Caco-2 (cell line): ENCODE measurements around the gene A1BG. TPM values are rescaled to one million over a fixed set of nuclear protein-coding genes. Genes with fewer than 3 reads are reported as not detected.

Source experiments
- BruUV-seq: library from RNA; stranded (reverse); fragments of 400-500 nt; replicated peaks from 2 replicates; lab custom pipeline; 2021; lab: Mats Ljungman, UMichigan
- CTCF ChIA-PET: fragments of 300-600 bp; sonication (Branson Sonifier 250); formaldehyde crosslinking; loops from one replicate; lab custom pipeline; 2022; ENCODE audit warnings: antibody characterized with exemption; lab: Charles Lee
- POLR2A ChIA-PET: fragments of 300-600 bp; sonication (Branson Sonifier 250); formaldehyde crosslinking; loops from one replicate; lab custom pipeline; 2022; ENCODE audit warnings: antibody characterized with exemption; lab: Charles Lee
- DNase-seq, 2 experiments: peaks; one replicate each; pipeline versions ENCODE4 v3.0.0 to v3.0.0-alpha.2; 2020 to 2022
- H3K27me3 ChIP-seq: replicated peaks from 2 replicates; pipeline ENCODE4 v1.6.0; 2011; ENCODE audit warnings: low read length; ENCODE audit not compliant: control insufficient read depth, insufficient read depth
- H3K36me3 ChIP-seq: 2 replicates; pipeline ENCODE4 v1.5.1; 2011; ENCODE audit warnings: low read length; ENCODE audit not compliant: control insufficient read depth, insufficient read depth
- H3K4me1 ChIP-seq: fragments of 250-450 bp; sonication (Bioruptor Pico); 2 replicates; pipeline ENCODE4 v1.5.1; 2020; ENCODE audit warnings: mild to moderate bottlenecking
- H3K4me3 ChIP-seq: 2 replicates; pipeline ENCODE4 v1.5.1; 2011; ENCODE audit warnings: low read depth, mild to moderate bottlenecking, control low read depth, low read length
- H3K9me3 ChIP-seq: fragments of 250-450 bp; sonication (Bioruptor Pico); 2 replicates; pipeline ENCODE4 v1.5.1; 2020; ENCODE audit warnings: mild to moderate bottlenecking, moderate library complexity
- H3K27ac Mint-ChIP-seq: one replicate; pipeline ENCODE4 v1.8.0; 2022; ENCODE audit warnings: mixed read lengths; ENCODE audit not compliant: unreplicated experiment
- H3K27me3 Mint-ChIP-seq: one replicate; pipeline ENCODE4 v1.8.0; 2022; ENCODE audit warnings: mixed read lengths; ENCODE audit not compliant: insufficient read depth, unreplicated experiment
- H3K36me3 Mint-ChIP-seq: one replicate; pipeline ENCODE4 v1.8.0; 2022; ENCODE audit warnings: mild to moderate bottlenecking, mixed read lengths; ENCODE audit not compliant: insufficient read depth, unreplicated experiment
- H3K4me1 Mint-ChIP-seq: one replicate; pipeline ENCODE4 v1.8.0; 2022; ENCODE audit warnings: low read depth, mixed read lengths; ENCODE audit not compliant: unreplicated experiment
- H3K4me3 Mint-ChIP-seq: one replicate; pipeline ENCODE4 v1.8.0; 2022; ENCODE audit warnings: mild to moderate bottlenecking, moderate library complexity, mixed read lengths; ENCODE audit not compliant: unreplicated experiment
- H3K9me3 Mint-ChIP-seq: one replicate; pipeline ENCODE4 v1.8.0; 2022; ENCODE audit warnings: mixed read lengths; ENCODE audit not compliant: unreplicated experiment
- intact Hi-C: fragments of 100-400 bp; cut with micrococcal nuclease; formaldehyde crosslinking; loops from one replicate; pipeline ENCODE4 v1.10.0; 2022; ENCODE audit not compliant: unreplicated experiment
- total RNA-seq: library from RNA; stranded (reverse); gene quantifications from 2 replicates; pipeline ENCODE4 v1.2.3, GENCODE V29; 2022
- TF ChIP-seq, protein P1 (sequence below), 2 experiments: fragments of 200-600 bp in 1 of 2; IDR thresholded peaks; 1 replicate in 1 of 2; 2 replicates in 1 of 2; pipeline versions ENCODE4 v1.5.1 to v1.8.0; 2011 to 2022; ENCODE audit warnings: antibody characterized with exemption in 1 of 2, control low read depth in 1 of 2, inconsistent platforms in 1 of 2, low read depth in 1 of 2, low read length in 1 of 2, mild to moderate bottlenecking in 1 of 2, moderate library complexity in 1 of 2; ENCODE audit not compliant: insufficient read depth in 1 of 2, severe bottlenecking in 1 of 2, unreplicated experiment in 1 of 2

A1BG gene
- total RNA-seq, 1 experiment from 2014 or later = 2.8 TPM

DNA sequence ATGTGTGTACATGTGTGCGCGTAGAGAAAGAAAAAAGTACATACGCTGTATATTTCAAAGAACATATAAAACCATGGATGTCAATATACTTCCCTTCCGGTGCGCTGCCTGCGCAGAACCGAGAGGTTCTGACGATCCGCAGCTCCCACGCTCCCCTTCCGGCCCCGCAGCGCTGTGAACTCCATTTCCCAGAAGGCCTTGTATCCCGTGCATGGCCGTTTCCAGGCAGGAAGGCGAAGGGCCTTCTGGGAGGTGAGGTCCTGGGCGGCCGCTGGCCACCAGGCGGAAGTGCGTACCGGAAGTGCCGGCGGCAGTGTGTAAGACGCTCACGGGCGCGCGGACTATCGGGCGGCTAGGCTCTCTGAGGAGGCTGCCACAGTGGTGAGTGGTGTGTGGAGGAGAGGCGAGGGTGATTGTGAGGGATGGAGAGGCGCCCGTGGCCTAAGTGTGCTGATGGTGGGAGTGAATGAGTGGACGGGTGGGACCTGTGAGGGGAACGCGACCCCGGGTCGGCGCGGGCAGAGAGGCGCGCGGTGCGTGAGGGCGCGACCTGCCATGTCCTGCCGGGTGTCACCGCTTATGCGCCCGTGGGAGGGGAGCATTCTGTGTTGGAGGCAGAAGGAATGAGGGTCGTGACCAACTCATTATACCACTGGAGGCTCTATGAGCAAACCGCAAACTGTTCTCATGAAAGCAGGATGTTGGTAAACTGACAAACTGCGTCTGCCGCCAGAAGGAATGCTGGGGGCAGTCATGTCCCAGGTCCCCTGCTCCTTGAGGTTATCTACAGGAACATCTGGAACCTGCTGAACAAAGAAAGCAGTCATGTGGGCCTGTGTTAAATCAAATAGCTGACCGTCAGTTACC is 48.0 kb downstream of the A1BG start, which contains the start of gene ERVK3-1:
TSS of gene ERVK3-1 (plus strand) at position 313 of the 867 bp plus-strand sequence. CDS start 6,792 bp downstream, outside the sequence.
- H3K9me3 ChIP-seq = 0 out of 2 replicates have a peak, but pooled peaks cover 3% of the 10 kb centered on the region

DNA sequence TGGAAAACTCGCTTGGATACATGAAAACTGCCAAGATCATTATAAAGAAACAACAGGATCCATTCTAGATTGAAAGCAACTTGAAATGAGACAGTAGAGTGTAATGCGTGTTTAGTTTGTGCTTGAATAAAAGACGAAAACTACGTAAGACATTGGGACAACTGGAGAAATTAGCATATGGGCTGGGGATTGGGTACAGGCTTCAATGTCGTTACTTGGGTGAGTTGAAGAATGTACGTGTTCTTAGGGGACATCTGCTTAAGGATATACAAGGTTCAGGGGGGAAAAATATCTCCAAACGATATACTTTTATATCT is 48.6 kb downstream of the A1BG start:
- CTCF ChIA-PET = no interaction called here
- Histone ChIP-seq H3K9me3 (0 out of 2 replicates have a peak, but pooled peaks cover 3% of the 10 kb centered on the region), H3K27me3 (no peaks in the 10 kb centered on the region), H3K4me3 (peak overlapping the region; percentile 68), H3K4me1 (peaks cover 11% of the 10 kb centered on the region), H3K36me3 (peaks cover 10% of the 10 kb centered on the region)
- Mint-ChIP-seq H3K9me3 (peaks cover 2% of the 10 kb centered on the region), H3K27ac (peak overlapping the region; percentile 97), H3K4me1 (peaks cover 8% of the 10 kb centered on the region), H3K36me3 (peaks cover 66% of the 10 kb centered on the region), H3K27me3 (no peaks in the 10 kb centered on the region), H3K4me3 (peak overlapping the region; percentile 93)
- BruUV-seq = no TSS peak
- POLR2A ChIA-PET = interaction anchor here (0.5 to 1.8 kb wide), 3 partner anchors 26 to 81 kb away, joined by 3 to 8 read pairs (median 3); partner anchors contain the start of genes ZNF497 and ZNF8
- intact Hi-C loops = loop anchor here (1.0 to 10.0 kb wide), 4 partner anchors 22 to 80 kb away; partner anchors contain the start of genes ZNF544, ZNF8, ZNF837 and ZSCAN22
- no peak for DNase-seq
- TF ChIP-seq, protein P1, sequence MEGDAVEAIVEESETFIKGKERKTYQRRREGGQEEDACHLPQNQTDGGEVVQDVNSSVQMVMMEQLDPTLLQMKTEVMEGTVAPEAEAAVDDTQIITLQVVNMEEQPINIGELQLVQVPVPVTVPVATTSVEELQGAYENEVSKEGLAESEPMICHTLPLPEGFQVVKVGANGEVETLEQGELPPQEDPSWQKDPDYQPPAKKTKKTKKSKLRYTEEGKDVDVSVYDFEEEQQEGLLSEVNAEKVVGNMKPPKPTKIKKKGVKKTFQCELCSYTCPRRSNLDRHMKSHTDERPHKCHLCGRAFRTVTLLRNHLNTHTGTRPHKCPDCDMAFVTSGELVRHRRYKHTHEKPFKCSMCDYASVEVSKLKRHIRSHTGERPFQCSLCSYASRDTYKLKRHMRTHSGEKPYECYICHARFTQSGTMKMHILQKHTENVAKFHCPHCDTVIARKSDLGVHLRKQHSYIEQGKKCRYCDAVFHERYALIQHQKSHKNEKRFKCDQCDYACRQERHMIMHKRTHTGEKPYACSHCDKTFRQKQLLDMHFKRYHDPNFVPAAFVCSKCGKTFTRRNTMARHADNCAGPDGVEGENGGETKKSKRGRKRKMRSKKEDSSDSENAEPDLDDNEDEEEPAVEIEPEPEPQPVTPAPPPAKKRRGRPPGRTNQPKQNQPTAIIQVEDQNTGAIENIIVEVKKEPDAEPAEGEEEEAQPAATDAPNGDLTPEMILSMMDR (IDR thresholded peaks at IDR 0.05; ENCODE audit: insufficient read depth in 1 of 2, low read depth in 1 of 2, low read length in 1 of 2, severe bottlenecking in 1 of 2, unreplicated experiment in 1 of 2) = no peak

More for the DNA sequence above, 48.0 kb downstream of the A1BG start, which contains the start of gene ERVK3-1:
- POLR2A ChIA-PET = interaction anchor here (0.6 to 1.8 kb wide), 2 partner anchors 26 to 57 kb away, joined by 3 to 8 read pairs; partner anchors contain the start of genes ZNF497 and ZNF8
- Histone ChIP-seq H3K36me3 (peaks cover 10% of the 10 kb centered on the region), H3K4me1 (peaks cover 11% of the 10 kb centered on the region), H3K4me3 (peak within 1 kb of the TSS; percentile 68), H3K27me3 (no peaks in the 10 kb centered on the region)
- CTCF ChIA-PET = no interaction called here
- intact Hi-C loops = loop anchor here (1.0 to 10.0 kb wide), 4 partner anchors 21 to 80 kb away; partner anchors contain the start of genes ZNF544, ZNF8, ZNF837 and ZSCAN22
- Mint-ChIP-seq H3K27me3 (no peaks in the 10 kb centered on the region), H3K27ac (peak within 1 kb of the TSS; percentile 97), H3K36me3 (peaks cover 67% of the 10 kb centered on the region), H3K4me3 (peak within 1 kb of the TSS; percentile 93), H3K9me3 (peaks cover 8% of the 10 kb centered on the region), H3K4me1 (peaks cover 8% of the 10 kb centered on the region)
- TF ChIP-seq, protein P1 (IDR thresholded peaks at IDR 0.05; ENCODE audit: insufficient read depth in 1 of 2, low read depth in 1 of 2, low read length in 1 of 2, severe bottlenecking in 1 of 2, unreplicated experiment in 1 of 2) = no peak
- DNase-seq = peak; percentile 94 to 95
- BruUV-seq = no TSS peak

DNA sequence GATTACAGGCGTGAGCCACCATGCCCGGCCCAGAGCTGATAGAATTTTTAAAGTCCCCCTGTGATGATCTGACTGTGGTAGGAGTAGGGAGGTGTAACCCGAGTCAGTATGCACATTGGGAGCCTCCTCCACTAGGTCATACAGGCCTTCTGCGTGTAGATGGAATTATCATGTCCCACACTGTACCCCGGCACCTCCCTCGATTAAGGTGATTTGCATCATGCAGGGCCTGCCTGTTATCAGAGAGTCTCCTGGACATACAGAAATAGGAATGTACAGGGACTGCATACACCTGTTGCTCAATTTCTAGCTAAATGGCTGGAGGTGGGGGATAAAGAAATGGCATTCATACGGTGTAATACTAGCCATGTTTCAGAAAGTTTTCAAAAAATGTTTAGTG is 49.0 kb downstream of the A1BG start:
- TF ChIP-seq, protein P1 (IDR thresholded peaks at IDR 0.05; ENCODE audit: insufficient read depth in 1 of 2, low read depth in 1 of 2, low read length in 1 of 2, severe bottlenecking in 1 of 2, unreplicated experiment in 1 of 2) = no peak
- Histone ChIP-seq H3K4me1 (peaks cover 11% of the 10 kb centered on the region), H3K4me3 (peak overlapping the region; percentile 68), H3K27me3 (no peaks in the 10 kb centered on the region), H3K36me3 (peaks cover 10% of the 10 kb centered on the region), H3K9me3 (0 out of 2 replicates have a peak, but pooled peaks cover 3% of the 10 kb centered on the region)
- BruUV-seq = no TSS peak
- H3K4me3 Mint-ChIP-seq = peak overlapping the region; percentile 93
- ChIA-PET CTCF (no interaction called here), POLR2A (interaction anchor here (0.5 kb wide), 1 partner anchor 82 kb away, joined by 3 read pairs; no protein-coding TSS in a partner anchor)
- H3K27ac Mint-ChIP-seq = peak overlapping the region; percentile 97
- no peaks in the 10 kb centered on the region for H3K27me3 Mint-ChIP-seq
- peak in 1 of 2 experiments; percentile 6 for DNase-seq
- H3K9me3 Mint-ChIP-seq = no peaks in the 10 kb centered on the region
- peaks cover 64% of the 10 kb centered on the region for H3K36me3 Mint-ChIP-seq
- H3K4me1 Mint-ChIP-seq = peaks cover 8% of the 10 kb centered on the region
- intact Hi-C loops = loop anchor here (10.0 kb wide), 1 partner anchor 79 kb away; the partner anchor contains the start of gene ZNF544
